GM10847 (cell line): ENCODE data around the gene MNT.

Experiments
- POLR2A ChIP-seq: IDR thresholded peaks from 2 replicates; pipeline ENCODE4 v1.6.1; 2011; ENCODE audit not compliant: insufficient read length; ENCODE audit errors: extremely low read depth

The MNT gene

DNA sequence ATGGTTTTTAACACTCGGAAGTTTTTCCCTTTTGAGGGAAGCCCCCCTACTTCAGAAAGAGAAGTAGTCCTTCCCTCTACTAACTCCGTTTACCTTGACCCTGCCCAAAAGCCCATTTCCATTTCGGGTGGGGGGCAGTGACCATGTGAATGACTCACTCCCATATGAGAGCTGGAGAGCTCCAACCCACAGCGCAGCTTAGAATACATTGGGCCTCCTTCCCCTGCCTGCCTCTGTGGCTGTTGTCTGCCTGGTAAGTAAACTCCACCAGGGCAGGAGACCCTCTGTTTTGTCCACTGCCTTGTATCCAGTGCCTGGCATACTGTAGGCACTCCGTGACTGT lies 62.6 kb downstream of the MNT start:
- TF ChIP-seq POLR2A, result no peak

DNA sequence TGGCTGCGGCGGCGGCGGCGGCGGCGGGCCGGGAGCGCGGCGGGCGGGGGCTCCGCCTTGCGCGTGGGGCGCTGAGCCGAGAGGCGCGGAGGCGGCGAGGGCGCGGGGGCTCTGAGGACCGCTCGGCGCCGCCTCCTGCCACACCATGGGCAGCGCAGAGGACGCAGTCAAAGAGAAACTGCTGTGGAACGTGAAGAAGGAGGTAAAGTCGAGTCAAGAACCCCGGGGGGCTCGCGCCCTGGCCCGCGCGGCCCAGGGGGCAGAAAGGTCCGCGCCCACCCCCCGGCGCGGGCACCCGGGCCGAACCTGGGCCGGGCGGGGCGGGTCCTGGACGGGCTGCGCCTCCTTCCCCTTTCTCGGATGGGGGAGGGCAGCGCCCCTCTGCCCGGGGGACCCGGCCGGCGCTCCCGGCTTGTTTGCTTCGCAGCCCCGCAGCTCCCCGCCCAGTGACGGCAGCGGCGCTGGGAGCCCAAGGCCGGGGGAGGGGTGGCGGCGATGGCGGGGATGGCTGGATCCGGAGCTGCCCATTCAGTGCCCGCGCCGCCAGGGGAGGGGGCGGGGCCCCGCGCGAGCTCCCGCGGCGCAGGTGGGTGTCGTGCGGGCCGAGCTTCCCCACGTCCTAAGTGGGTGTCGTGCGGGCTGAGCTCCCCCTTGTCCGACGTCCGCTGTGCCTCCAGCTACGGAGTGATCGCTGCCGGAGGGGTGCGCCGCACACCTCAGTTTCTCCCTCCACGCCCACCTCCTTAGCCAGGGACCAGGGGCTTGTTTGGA lies 63.1 kb downstream of the MNT start:
- no peak for TF ChIP-seq POLR2A

DNA sequence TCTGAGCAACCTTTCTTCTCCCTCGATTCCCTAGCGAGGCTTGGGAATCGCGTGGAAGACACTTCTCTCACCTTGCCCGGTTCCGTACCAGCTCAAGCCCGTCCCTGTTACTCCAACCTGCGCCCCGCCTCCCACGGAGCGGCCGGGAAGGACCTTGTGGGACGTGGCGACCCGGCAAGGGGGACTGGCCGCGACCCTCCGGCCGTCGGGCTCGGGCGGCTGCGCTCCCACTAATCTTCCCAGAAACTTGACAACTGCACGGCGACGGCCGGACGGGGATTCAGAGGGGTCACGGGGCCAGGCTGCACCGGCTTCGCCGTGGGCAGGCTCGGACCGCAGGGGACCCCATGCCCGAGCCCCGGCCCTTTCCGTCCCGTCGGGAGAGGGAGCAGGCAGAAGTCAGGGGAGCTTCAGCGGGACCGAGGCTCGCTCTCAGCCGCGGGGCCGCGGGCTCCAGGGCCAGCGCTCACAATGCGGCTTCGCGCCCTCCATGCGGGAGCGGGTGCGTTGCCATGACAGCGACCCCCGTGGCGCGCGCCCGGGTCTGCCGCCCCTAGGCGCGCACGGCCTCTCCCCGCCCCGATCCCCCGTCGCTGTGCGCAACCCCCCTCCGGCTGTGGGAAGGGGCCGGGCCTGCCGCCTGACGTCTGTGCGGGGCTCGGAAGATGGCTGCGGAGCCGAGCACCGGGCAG lies 63.9 kb downstream of the MNT start, which contains the start of gene SGSM2:
Gene SGSM2, plus strand, starts transcription at position 650 of the 692 bp plus-strand sequence. CDS start 188 bp downstream, outside the sequence.
- no peak for TF ChIP-seq POLR2A

DNA sequence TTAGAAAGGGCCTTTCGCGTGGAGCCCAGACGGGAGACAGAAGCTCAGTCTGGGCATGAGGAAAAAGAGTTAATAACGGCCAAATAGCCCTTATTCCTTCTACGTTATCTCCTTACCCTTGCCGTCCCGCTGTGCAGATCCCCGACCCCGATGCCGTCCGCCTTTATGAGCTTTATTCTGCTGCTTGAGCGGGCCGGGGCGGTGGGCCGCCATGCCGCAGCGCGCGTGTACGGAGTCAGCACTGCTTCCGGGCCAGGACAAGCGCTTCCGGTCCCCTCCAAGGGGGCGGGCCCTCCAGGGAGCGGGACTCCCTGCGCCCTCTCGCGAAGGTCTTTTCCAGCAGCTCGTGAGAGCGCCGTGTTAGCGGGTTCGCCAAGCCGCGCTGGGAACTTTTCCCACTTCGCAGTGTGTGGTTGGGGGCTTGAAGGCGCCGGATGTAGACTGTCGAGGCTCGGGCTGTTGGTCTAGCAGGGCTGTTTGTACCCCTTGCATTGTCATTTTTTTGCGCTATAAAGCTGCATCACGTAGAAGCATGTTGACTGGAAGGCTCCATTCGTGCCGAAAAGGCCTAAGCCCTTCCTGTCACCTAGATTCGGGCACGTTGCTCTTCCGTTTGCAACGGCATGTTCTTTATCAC lies 64.5 kb downstream of the MNT start, which contains the start of gene TSR1:
Gene TSR1, minus strand, starts transcription at position 243 of the 637 bp plus-strand sequence. Its CDS starts 30 bp downstream, at position 213.
- TF ChIP-seq POLR2A, result peak; percentile 86

DNA sequence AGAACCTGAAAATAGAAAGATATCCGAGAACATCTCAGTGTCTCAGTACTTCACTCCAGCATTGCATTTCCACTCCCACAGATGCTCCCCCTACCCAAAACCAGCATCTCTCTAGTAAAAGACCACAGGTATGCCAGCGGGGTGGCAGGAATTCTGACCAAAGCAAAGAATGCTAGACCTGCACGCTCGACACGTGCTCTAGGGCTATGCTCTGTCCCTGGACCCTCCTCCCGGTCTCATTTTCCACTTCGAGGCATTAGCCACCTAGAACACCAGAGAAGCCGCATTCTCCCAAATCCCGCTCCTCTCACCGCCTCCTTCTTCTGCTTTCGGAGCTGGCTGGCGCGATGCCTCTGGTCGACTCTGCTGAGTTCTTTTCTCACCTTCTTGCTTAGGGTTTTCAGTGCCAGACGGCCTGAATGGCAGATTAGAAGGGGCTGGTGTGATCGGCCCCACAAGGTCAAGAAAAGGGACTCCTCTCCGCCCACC lies 65.1 kb downstream of the MNT start:
- TF ChIP-seq POLR2A, result no peak
